KOPT-K1 (cell line): Measurements from ENCODE around the gene HEMK1.

Experiments
- H3K27ac ChIP-seq: fragments of 200-600 bp; sonication (generic); 2 replicates; pipeline ENCODE4 v1.5.1; 2016; ENCODE audit warnings: antibody characterized with exemption, mild to moderate bottlenecking, low read depth, low read length; ENCODE audit not compliant: poor library complexity, severe bottlenecking
- H3K36me3 ChIP-seq: fragments of 200-600 bp; sonication (generic); 2 replicates; pipeline ENCODE4 v1.5.1; 2017; ENCODE audit warnings: antibody characterized with exemption, mild to moderate bottlenecking, low read length, moderate library complexity; ENCODE audit not compliant: insufficient read depth
- H3K9me3 ChIP-seq: fragments of 200-600 bp; sonication (generic); 2 replicates; pipeline ENCODE4 v1.5.1; 2017; ENCODE audit warnings: antibody characterized with exemption, low read length, mild to moderate bottlenecking; ENCODE audit not compliant: insufficient read depth, poor library complexity, severe bottlenecking

The HEMK1 gene

DNA sequence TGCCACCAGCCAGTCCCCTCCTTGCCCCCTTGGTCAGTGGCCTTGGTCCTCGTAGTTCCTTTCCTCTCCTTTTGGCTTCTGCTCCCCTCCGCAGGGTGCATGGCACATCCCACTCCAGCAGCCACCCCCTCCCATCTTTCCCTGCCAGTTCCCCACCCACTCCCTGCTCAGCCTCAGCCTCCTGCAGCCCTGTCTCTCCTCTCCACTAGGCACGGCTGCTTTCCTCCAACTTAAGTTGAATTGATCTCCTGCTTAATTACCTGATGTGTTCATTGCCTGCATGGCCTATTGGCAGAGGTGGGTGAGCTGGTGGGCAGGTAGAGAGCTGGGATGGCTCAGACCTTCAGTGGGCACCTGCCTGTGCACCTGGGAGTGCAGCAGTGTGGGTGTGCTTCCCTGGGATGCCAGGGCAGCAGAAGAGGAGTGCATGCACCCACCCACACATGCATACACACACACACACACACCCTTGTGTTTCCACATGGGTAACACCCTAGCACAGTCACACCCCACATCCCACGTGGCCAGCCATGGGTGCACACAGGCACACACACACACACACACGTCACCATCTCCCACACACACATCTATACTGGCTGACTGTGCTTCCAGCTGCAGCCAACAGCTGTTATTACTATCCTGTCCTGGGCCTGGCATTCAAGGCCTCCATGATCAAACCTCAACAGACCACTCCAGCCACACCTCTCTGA lies 32.7 kb upstream of the HEMK1 start:
- H3K9me3 ChIP-seq, result no peaks in the 10 kb centered on the region
- no peaks in the 10 kb centered on the region for H3K36me3 ChIP-seq
- no peak overlapping the region for H3K27ac ChIP-seq

DNA sequence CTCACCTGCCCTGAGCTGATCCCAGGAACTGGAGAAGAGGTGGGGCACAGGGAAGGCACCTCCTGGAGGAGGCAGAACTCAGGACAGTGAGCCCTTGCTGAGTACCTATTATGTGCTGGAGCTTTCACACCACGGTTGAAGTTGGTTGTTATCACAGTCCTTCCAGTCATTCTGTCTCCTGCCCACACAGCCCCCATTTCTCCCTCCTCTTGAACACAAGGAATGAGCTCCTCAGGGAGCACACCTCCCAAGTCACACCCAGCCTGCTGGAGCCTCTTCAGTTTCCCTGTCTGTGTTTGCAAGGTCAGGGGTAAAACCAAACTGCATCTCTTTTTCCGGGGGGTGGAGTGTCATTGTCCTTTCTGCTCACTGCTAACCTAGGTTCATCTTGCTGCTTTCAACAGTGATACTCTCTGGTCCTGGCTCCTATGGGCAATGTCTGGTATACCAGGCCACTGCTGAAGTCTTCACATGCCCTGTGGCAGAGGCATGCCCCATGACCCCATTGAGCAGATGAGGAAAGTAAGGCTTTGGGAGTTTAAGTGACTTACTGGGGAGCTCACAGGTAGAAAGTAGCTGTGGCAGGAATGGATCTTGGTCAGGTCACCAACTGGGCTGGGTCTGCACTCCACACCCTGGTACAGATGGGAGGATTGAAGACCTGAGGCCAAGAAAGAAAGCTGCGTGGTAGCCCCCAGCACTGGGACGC lies 31.7 kb upstream of the HEMK1 start:
- Histone ChIP-seq H3K27ac (no peak overlapping the region), H3K9me3 (no peaks in the 10 kb centered on the region), H3K36me3 (no peaks in the 10 kb centered on the region)

DNA sequence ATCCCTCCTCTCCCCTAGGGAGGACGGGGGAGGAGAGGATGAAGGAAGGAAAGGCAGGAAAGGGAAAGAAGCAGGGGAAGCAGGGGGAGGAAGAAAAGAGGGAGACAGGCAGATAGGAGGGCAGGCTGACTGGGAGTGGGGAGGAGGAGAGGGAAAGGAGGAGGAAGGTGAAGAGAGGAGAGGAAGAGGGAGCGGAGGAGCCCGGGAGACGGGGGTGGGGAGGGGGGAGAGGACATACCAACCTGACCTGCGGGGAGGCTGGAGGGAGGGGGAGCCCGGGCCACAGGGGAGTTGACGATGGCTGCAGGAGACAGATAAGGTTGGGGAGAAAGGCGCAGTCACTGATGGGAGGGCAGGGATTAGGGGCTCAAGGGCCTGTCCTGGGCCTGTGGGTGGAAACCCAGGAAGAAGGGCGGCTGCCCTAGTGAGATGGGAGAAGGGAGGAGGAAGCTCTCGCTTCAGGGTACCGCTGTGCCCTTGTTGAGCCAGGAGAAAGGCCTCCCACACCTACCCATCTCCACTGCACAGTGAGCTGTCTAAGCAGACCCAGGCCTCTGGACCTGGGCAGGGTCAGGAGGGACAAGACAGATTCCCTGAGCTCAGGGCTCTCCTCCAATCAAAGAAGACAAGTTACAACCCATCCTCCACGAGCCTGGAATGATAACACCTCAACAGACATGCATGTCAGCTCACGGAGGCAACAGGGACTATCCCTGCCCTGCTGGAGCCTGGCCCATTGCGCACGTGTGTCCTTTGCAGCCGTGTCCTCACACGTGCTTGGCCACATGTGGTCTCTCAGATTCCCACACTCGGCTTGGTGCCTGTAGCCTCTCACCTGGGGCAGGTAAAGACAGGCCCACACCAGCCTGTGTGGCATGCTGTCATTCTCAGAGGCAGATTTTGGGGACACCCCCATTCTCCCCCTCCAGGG lies 29.7 kb upstream of the HEMK1 start:
- Histone ChIP-seq H3K9me3 (no peaks in the 10 kb centered on the region), H3K36me3 (no peaks in the 10 kb centered on the region), H3K27ac (no peak overlapping the region)

DNA sequence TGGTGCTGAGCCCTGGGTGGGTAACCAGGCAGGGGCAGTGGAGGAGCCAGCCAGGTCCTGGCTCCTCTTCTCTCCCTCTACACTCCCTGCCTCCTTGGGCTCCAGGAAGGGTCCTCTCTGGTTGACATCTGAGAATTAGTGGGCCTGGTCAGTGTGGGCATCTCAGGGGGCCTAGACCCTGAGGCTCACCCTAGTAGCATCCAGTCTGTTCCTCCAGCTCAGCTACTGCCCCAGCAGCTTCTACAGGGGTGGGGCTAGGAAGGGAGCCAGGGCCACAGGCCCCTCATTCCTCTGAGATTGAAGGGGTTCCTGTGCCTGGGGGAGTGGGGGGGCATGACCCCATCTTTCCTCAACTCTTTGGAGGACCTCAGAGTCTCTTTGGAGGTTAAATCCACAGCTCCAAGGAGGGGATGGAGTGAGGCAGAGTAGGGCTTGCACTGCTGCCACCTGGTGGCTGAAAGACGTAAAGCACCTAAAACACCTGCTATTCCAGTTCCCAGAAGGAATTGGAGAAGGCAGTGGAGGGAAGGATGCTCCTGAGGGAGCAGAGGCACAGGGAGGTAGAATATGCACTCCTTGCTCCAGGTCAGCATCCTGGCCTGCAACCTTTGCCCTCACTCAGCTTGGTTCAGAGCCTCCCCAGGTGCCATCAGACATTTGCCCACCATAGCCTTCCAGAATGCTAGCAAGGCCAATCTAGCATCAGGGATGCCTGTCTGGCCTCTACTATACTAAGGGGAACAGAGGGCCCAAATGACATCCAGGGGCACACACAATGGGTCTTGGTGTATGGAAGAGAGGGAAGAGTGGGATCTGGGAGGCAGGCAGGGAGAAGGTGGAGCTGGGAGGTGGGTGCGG lies 26.9 kb upstream of the HEMK1 start:
- no peaks in the 10 kb centered on the region for H3K36me3 ChIP-seq
- H3K9me3 ChIP-seq, result no peaks in the 10 kb centered on the region
- H3K27ac ChIP-seq, result no peak overlapping the region

DNA sequence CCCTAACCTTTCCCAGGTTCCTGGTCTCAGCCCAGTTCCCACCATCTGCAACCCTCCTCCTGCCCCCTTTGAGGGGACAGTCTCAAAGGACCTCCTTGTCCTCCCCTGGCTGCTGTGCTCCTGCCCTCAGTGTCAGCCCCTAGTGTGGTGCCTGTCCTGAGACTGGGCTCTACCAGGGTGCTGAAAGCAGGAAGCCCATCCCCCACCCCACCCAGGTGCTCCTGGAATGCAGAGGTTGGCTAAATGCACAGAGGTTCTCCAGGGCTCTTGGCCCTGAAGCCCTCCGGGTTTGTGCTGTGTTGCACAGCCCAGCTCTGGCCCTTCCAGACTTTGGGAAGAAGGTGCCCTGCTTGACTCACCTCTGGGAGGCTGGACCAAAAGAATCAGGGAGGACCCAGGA lies 23.5 kb upstream of the HEMK1 start:
- H3K27ac ChIP-seq, result no peak overlapping the region
- H3K36me3 ChIP-seq, result no peaks in the 10 kb centered on the region
- no peaks in the 10 kb centered on the region for H3K9me3 ChIP-seq

DNA sequence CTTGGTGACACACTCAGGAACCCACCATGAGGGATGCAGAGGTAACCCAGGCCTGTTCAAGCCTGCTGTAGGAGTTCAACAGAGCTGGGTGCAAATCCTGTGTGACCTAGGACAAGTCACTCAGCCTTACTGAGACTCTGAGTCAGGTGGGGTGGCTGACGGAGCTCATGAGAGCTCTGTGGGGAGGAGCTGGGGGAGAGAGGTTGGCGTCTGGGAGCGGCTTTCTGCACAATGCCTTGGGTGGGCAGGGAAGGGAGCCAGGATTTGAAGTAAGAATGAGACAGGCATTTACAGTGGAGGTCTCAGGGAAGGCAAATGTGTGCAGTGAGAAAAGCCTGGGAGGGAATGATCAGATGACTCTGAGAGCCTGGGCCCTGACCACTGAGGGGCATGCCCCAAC lies 20.1 kb upstream of the HEMK1 start:
- H3K36me3 ChIP-seq, result no peaks in the 10 kb centered on the region
- no peaks in the 10 kb centered on the region for H3K9me3 ChIP-seq
- no peak overlapping the region for H3K27ac ChIP-seq

DNA sequence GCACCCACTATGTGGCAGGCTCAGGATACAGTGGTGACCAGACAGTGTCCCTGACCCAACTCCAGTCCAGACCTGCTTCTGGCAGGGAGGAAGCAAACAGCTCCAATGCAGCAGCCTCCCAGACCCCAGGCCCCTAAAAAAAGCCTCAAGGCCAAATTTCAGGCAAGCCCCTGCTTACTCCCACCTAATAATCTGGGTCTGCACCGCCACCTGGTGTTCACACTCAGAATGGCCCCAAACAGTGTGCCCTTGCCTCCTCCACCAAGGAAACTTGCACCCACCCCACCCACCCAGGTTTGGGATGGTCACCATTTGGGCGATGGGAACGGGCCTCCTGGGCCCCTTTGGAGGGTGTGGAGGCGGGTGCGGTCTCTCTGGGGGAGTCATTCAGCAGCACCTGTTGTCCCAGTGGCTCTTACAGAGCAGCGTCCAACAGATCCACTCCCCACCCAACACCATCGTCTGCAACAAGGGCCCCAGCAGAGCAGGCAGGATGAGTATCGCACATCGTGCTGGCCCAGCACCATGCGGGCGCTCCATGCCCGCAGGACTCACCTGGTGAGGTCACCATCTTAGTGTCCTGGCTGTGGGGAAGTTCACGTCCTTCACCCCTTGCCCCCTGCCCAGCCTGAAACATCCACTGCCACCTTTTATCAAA lies 19.1 kb upstream of the HEMK1 start:
- Histone ChIP-seq H3K27ac (no peak overlapping the region), H3K9me3 (no peaks in the 10 kb centered on the region), H3K36me3 (no peaks in the 10 kb centered on the region)

DNA sequence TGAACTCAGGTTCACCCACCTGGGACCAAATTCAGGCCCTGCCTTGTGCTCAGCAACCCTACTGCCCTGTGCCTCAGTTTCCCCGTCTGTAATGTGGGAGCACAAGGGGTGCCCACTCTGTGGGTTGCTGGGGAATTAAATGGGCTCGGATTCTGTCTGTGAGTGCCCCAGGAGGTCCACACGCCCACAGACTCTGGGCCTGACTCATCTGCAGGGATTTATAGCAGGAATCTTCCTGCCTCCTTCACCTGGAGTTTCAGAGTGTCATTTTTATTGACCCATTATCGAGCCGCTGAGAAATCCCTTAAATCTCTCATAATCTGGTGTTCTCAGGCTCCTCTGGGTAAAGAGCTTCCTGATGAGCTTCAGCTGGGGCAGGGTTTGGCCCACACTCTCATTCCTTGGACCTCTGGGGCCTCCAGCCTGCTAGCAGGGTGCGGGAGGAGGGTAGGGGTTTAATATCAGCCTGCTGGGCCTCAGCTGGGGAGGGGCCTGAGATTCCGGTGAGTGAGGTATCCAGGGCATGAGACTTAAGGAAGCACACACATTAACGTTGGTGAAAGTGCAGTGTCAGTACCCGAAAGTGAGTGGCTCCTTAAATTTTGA lies 18.2 kb upstream of the HEMK1 start:
- Histone ChIP-seq H3K9me3 (no peaks in the 10 kb centered on the region), H3K36me3 (no peaks in the 10 kb centered on the region), H3K27ac (no peak overlapping the region)

DNA sequence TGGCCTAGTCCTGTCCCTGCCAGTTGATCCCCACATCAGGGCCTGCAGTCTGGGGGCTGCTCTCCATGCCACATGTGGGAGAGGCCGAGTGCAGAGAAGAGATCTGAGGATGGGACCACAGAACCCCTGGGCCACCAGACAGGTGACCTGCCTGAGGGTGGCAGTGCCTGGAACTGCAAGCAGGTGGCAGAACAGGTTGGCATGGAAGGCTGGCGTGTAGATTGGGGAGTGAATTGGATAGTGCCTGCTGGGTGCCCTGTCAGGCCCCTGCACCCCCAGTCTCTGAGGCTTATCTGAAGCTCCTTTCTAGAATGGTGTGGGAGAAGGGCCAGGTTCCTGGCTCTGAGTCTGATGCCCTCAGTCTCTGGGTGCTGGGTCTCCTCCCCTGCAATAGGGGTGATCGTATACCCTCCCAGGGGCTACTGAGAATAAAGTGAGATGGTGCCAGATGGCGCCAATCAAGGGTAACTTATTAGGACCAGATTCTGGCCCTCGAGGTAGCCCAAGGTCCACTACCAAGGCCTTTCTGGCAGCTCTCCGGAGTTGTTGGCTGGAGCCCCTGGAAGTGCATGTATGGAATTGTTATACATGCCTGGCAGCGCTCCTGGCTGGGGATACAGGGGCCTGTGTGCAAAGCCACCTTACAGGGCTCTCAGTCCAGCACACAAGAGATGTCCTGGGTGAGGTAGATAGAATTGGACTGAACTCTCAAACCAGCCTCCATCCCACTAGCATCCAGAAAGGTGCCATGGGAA lies 17.5 kb upstream of the HEMK1 start:
- no peaks in the 10 kb centered on the region for H3K9me3 ChIP-seq

DNA sequence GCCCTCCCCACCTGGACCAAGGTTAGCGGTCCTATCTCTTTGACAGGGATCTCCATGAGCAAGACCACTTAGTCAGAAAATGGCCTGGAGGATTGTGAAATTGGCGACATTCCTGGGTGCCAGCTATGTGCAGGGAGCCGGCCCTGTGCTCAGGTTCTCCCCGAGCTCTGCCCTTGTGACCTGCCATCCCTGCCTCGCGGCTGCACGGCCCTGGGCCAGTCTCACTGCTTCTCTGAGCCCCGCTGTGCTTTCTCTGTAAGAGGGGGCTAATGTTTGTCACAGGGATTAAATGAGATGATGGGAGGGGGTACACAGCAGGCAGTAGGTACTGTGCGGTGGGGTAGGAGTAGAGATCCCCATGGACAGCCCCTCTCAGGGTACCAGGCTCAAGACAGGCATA lies 16.7 kb upstream of the HEMK1 start:
- Histone ChIP-seq H3K36me3 (no peaks in the 10 kb centered on the region), H3K27ac (no peak overlapping the region), H3K9me3 (no peaks in the 10 kb centered on the region)

More for the DNA sequence above, 17.5 kb upstream of the HEMK1 start:
- H3K36me3 ChIP-seq, result no peaks in the 10 kb centered on the region
- H3K27ac ChIP-seq, result no peak overlapping the region

DNA sequence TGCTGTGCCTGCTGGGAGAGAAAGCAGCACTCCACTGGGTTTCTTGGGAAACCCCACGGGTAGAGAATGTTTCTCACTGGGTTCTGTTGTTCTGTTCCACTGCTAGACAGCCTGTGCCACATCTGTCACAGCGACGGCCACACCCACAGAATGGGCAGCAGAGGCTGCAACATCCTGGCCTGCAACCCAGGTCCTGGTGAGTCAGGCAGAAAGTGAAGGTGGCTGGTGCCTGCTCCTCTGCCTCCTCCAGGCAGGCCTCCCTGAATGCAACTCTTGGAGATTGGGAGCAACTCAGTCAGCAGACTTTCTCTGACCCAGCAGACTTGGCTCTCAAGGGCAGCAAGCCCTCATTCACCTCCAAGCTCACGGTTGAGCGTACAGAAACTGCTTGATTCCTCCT lies 14.8 kb upstream of the HEMK1 start:
- H3K9me3 ChIP-seq, result no peaks in the 10 kb centered on the region
- H3K27ac ChIP-seq, result no peak overlapping the region
- no peaks in the 10 kb centered on the region for H3K36me3 ChIP-seq

DNA sequence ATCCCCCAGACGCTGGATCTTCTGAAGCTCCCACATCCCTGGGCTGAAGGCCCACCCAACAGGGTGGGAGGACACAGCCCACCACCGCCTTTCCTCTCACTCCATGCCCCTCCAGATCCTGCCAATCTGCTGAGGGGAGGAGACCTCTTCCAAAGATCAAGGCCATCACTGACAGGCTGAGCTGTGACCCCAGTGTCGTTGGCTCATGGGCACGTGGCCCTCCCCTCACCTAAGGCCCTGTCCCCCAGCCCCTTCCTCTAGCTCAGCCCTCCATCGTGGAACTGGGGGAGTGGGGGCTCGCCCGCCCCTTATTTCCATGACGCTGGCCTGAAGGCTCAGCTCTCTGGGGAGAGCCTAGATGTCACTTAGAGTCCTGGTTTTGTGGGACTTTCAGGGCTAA lies 12.2 kb upstream of the HEMK1 start:
- Histone ChIP-seq H3K9me3 (no peaks in the 10 kb centered on the region), H3K27ac (no peak overlapping the region), H3K36me3 (no peaks in the 10 kb centered on the region)

DNA sequence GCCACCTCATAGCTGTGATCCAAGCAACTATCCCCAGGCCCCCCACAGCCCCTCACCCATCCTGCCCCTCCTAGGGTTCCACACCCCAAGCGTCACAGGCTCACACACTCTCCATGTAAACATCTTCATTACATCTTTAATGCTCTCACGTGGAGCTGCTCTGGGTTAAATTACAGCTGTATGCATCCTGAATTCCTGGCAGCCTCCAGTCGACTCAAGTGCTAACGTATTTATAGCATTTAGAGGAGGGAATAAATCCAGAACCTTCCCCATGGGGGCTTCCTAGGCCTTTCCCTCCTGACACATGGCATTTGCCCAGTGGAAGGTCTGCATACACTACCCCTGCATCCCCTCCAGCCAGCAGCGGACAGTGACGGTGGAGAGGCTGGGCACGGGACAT lies 11.4 kb upstream of the HEMK1 start:
- no peaks in the 10 kb centered on the region for H3K36me3 ChIP-seq
- H3K27ac ChIP-seq, result no peak overlapping the region
- no peaks in the 10 kb centered on the region for H3K9me3 ChIP-seq
